C4-2B (cell line): ENCODE data around the gene TAOK3.

Experiments used
- CTCF ChIP-seq: fragments of 450-650 bp; conservative IDR thresholded peaks from 2 replicates; pipeline ENCODE4 v1.5.1; 2017; ENCODE audit warnings: mild to moderate bottlenecking
- ZFX ChIP-seq: fragments of 450-650 bp; IDR thresholded peaks from 2 replicates; pipeline ENCODE4 v1.6.1; 2017

- TF ChIP-seq CTCF (no peak), ZFX (no peak)
Observed at GRCh38 chr12:118370601-118371000, 2.1 kb downstream of the TAOK3 start.
